ENCODE results near the gene PTCH1. TPM values are rescaled to one million over a fixed set of nuclear protein-coding genes. Genes with fewer than 3 reads are reported as not detected.

PTCH1 gene
- total and polyA plus RNA-seq, 12 donors: 1.6 to 10.0 (median 6.5) TPM

DNA sequence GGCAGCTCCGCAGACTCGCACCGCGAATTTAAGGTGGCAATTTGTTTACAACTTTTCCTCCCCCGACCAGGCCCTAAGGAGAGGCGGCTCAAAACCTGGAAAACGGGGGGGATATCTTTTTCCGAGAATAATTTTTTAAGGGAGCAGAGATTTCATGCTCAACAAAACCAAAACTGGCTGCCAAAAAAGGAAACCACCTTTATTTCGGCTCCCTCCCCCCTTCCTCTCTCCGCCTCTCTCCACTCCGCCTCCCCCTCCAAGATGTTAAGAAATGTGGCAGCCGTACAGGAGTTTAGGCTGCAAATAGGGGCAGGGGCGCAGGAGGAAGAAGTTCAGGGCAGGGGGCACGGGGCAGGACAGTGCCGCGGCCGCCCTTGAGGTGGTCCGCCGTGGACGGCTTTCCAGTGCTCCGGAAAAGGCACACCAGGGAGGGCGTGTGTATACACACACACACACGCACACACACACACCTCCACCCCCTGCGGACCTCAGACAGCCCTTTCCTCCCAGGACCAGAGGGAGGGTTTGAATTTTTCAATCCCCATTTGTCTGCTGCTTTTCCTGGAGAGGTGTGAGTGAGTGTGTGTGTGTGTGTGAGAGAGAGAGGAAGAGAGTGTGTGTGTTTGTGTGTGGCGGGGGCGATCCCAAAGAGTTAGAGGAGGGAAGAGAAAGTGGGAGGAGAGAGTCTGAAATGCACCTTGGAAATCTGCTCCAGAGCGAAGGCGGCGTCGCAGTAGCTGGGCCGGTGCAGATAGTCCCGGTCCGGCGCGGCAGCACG lies 9.1 kb downstream of the PTCH1 start:
- peaks cover 0 to 47% (median 35%) of the 10 kb centered on the region in 9 donors for H3K4me1 ChIP-seq
- TF ChIP-seq CTCF (IDR thresholded peaks at IDR 0.05): no peak
- peak overlapping the region; percentile 87 to 99 (median 95) for H3K27ac ChIP-seq
- H3K9me3 ChIP-seq: no peaks in the 10 kb centered on the region
- WGBS, 2 donors: 0 to 2% methylated on average over 36 of the region's 36 CpGs
- peak overlapping the region; percentile 69 to 97 (median 82) for H3K4me3 ChIP-seq
- peak in 6 of 8 donors; percentile 4 to 43 (median 34) for ATAC-seq
- peaks cover 0 to 74% (median 0%) of the 10 kb centered on the region in 7 donors for H3K27me3 ChIP-seq
- intact Hi-C loops (cut with DNase I): loop anchor here in 7 of 10 donors (2.0 to 10.0 kb wide), 9 partner anchors 45 to 709 kb away; partner anchors contain the start of genes FANCC (in 4 of the 7) and ERCC6L2 (in 3 of the 7)
- no peaks in the 10 kb centered on the region for H3K36me3 ChIP-seq
- peak; percentile 42 to 70 for DNase-seq

DNA sequence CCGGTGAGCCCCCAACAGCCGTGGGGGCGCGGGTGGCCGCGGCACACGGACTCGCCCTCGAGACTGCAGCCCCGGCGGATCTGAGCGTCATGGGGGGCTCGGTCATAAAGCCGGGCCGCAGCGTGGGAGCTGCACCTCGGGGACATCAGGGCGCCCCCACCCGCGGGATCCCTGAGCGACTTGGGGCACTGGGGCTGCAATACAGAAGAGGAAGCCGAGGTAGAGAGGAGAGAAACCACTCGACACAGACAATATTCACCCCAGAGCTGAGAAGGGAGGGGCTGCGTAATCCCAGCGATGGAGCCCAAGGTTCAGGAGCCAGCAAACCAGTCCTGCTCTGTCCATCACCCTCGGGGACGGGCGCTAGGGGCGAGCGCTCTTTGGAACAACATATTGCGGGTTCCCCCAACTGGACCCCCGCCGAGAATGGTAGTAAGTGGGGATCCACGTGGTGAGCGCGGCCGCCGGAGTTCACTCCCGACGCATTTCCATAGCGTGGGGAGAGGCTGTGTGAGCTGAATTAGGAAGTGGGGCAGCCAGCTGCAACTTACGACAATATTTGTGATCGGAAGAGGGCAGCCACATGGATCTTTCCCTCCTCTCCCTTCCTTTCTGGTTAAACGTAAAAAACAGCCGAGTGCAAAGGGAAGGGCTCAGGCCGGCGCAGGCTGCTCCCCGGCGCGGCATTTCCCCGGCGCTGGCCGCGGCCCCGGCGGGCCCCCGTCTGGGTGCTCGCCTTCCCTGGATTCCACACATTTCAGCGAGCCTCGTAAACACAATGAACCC lies 9.9 kb downstream of the PTCH1 start:
- no peaks in the 10 kb centered on the region for H3K9me3 ChIP-seq
- ATAC-seq: peak in 6 of 8 donors; percentile 5 to 37 (median 29)
- no peaks in the 10 kb centered on the region for H3K36me3 ChIP-seq
- H3K27ac ChIP-seq: peak overlapping the region; percentile 87 to 99 (median 95)
- intact Hi-C loops (cut with DNase I): loop anchor here in 6 of 10 donors (2.0 to 10.0 kb wide), 8 partner anchors 44 to 710 kb away; partner anchors contain the start of genes ERCC6L2 (in 3 of the 6) and FANCC (in 3 of the 6)
- H3K4me3 ChIP-seq: peak overlapping the region; percentile 69 to 97 (median 82)
- 0% methylated on average over 60 of the region's 60 CpGs for WGBS, 2 donors
- TF ChIP-seq CTCF (IDR thresholded peaks at IDR 0.05): peak in 1 of 9 donors; percentile 8
- peaks cover 0 to 66% (median 0%) of the 10 kb centered on the region in 7 donors for H3K27me3 ChIP-seq
- peaks cover 0 to 46% (median 35%) of the 10 kb centered on the region in 9 donors for H3K4me1 ChIP-seq
- DNase-seq: peak; percentile 36 to 44

- H3K27ac ChIP-seq: peak overlapping the region; percentile 87 to 99 (median 95)
- DNase-seq (peak in 1 of 2 donors; percentile 44), ATAC-seq (peak in 1 of 8 donors; percentile 16)
- H3K36me3 ChIP-seq: no peaks in the 10 kb centered on the region
- no peak for TF ChIP-seq CTCF (IDR thresholded peaks at IDR 0.05)
- intact Hi-C loops (cut with DNase I): loop anchor here in 6 of 10 donors (2.0 to 10.0 kb wide), 8 partner anchors 44 to 710 kb away; partner anchors contain the start of genes ERCC6L2 (in 3 of the 6) and FANCC (in 3 of the 6)
- H3K27me3 ChIP-seq: peaks cover 0 to 61% (median 0%) of the 10 kb centered on the region in 7 donors
- WGBS, 2 donors: 0 to 1% methylated on average over 23 of the region's 23 CpGs
- H3K4me1 ChIP-seq: peaks cover 0 to 45% (median 36%) of the 10 kb centered on the region in 9 donors
- H3K4me3 ChIP-seq: peak overlapping the region; percentile 69 to 97 (median 82)
- no peaks in the 10 kb centered on the region for H3K9me3 ChIP-seq
Measured at GRCh38 chr9:95506428-95506677, 10.4 kb downstream of the PTCH1 start.
